H9 (cell line): ENCODE results near the gene SLC17A6. TPM values are rescaled to one million over a fixed set of nuclear protein-coding genes. Genes with fewer than 3 reads are reported as not detected.

Experiments
- DNase-seq: peaks from one replicate; pipeline ENCODE4 v3.0.0-alpha.2; 2017
- H2AFZ ChIP-seq: one replicate; pipeline ENCODE4 v1.6.1; 2013; ENCODE audit warnings: mild to moderate bottlenecking, low read length, control low read depth, moderate library complexity
- H2AK5ac ChIP-seq: 2 replicates; pipeline ENCODE4 v1.6.1; 2013; ENCODE audit warnings: low read length, control low read depth, mixed read lengths; ENCODE audit not compliant: insufficient read length
- H2BK120ac ChIP-seq: one replicate; pipeline ENCODE4 v1.6.1; 2013; ENCODE audit warnings: low read depth, mild to moderate bottlenecking, low read length, control low read depth, inconsistent platforms; ENCODE audit not compliant: poor library complexity, severe bottlenecking
- H2BK12ac ChIP-seq: 2 replicates; pipeline ENCODE4 v1.6.1; 2013; ENCODE audit warnings: low read length, control low read depth, mixed read lengths, low read depth; ENCODE audit not compliant: insufficient read length
- H2BK15ac ChIP-seq: 2 replicates; pipeline ENCODE4 v1.6.1; 2013; ENCODE audit warnings: low read depth, low read length, control low read depth
- H2BK20ac ChIP-seq: one replicate; pipeline ENCODE4 v1.6.1; 2013; ENCODE audit warnings: low read depth, mild to moderate bottlenecking, low read length, control low read depth, inconsistent platforms; ENCODE audit not compliant: poor library complexity, severe bottlenecking
- H2BK5ac ChIP-seq: 2 replicates; pipeline ENCODE4 v1.6.1; 2013; ENCODE audit warnings: low read length, control low read depth, mixed read lengths; ENCODE audit not compliant: insufficient read length
- H3K14ac ChIP-seq: 2 replicates; pipeline ENCODE4 v1.6.1; 2013; ENCODE audit warnings: low read length, control low read depth; ENCODE audit not compliant: insufficient read depth
- H3K18ac ChIP-seq: 2 replicates; pipeline ENCODE4 v1.6.1; 2013; ENCODE audit warnings: low read depth, mild to moderate bottlenecking, mixed read lengths, low read length, control low read depth; ENCODE audit not compliant: insufficient read length
- H3K23ac ChIP-seq: 2 replicates; pipeline ENCODE4 v1.6.1; 2013; ENCODE audit warnings: low read length, control low read depth, mixed read lengths, low read depth; ENCODE audit not compliant: insufficient read length
- H3K23me2 ChIP-seq: 2 replicates; pipeline ENCODE4 v1.6.1; 2013; ENCODE audit warnings: low read depth, mild to moderate bottlenecking, mixed read lengths, low read length, control low read depth; ENCODE audit not compliant: insufficient read length, poor library complexity, severe bottlenecking
- H3K27ac ChIP-seq: 2 replicates; pipeline ENCODE4 v1.5.1; 2013; ENCODE audit warnings: low read length, control low read depth, mixed read lengths, low read depth; ENCODE audit not compliant: insufficient read length
- H3K27me3 ChIP-seq: 2 replicates; pipeline ENCODE4 v1.6.1; 2013; ENCODE audit warnings: low read length, control low read depth, inconsistent platforms; ENCODE audit not compliant: insufficient read depth
- H3K4ac ChIP-seq: 2 replicates; pipeline ENCODE4 v1.6.1; 2013; ENCODE audit warnings: low read depth, mild to moderate bottlenecking, control low read depth, inconsistent platforms, low read length, moderate library complexity
- H3K4me1 ChIP-seq: 2 replicates; pipeline ENCODE4 v1.6.1; 2013; ENCODE audit warnings: low read length, control low read depth, inconsistent platforms; ENCODE audit not compliant: insufficient read depth
- H3K4me2 ChIP-seq: 2 replicates; pipeline ENCODE4 v1.6.1; 2013; ENCODE audit warnings: low read length, control low read depth, mixed read lengths; ENCODE audit not compliant: insufficient read length, insufficient read depth
- H3K56ac ChIP-seq: 2 replicates; pipeline ENCODE4 v1.6.1; 2013; ENCODE audit warnings: low read depth, mild to moderate bottlenecking, mixed read lengths, low read length, control low read depth; ENCODE audit not compliant: insufficient read length
- H3K79me1 ChIP-seq: 2 replicates; pipeline ENCODE4 v1.6.1; 2013; ENCODE audit warnings: low read depth, mild to moderate bottlenecking, moderate library complexity, low read length, control low read depth, inconsistent platforms; ENCODE audit not compliant: insufficient read depth, poor library complexity, severe bottlenecking
- H3K79me2 ChIP-seq: 2 replicates; pipeline ENCODE4 v1.6.1; 2013; ENCODE audit warnings: low read length, control low read depth, inconsistent platforms; ENCODE audit not compliant: insufficient read depth
- H3K9ac ChIP-seq: 2 replicates; pipeline ENCODE4 v1.6.1; 2013; ENCODE audit warnings: low read length, control low read depth, mixed read lengths; ENCODE audit not compliant: insufficient read length; ENCODE audit errors: extremely low read depth
- H3K9me3 ChIP-seq: one replicate; pipeline ENCODE4 v1.6.1; 2013; ENCODE audit warnings: low read depth, low read length, inconsistent platforms; ENCODE audit not compliant: control insufficient read depth
- H3T11ph ChIP-seq: one replicate; pipeline ENCODE4 v1.6.1; 2013; ENCODE audit warnings: mild to moderate bottlenecking, low read length, control low read depth, inconsistent platforms
- H4K20me1 ChIP-seq: one replicate; pipeline ENCODE4 v1.6.1; 2013; ENCODE audit not compliant: control insufficient read depth, insufficient read length, insufficient read depth
- H4K5ac ChIP-seq: 2 replicates; pipeline ENCODE4 v1.6.1; 2013; ENCODE audit warnings: low read depth, mild to moderate bottlenecking, mixed read lengths, low read length, control low read depth; ENCODE audit not compliant: insufficient read length
- H4K8ac ChIP-seq: replicated peaks from 2 replicates; pipeline ENCODE4 v1.6.1; 2013; ENCODE audit warnings: low read length, control low read depth, mixed read lengths, low read depth; ENCODE audit not compliant: insufficient read length
- H4K91ac ChIP-seq: 2 replicates; pipeline ENCODE4 v1.6.1; 2013; ENCODE audit warnings: low read depth, mild to moderate bottlenecking, moderate library complexity, mixed read lengths, low read length, control low read depth; ENCODE audit not compliant: insufficient read length
- H3K27ac Mint-ChIP-seq, 3 experiments: 2 replicates in 2 of 3; 3 replicates in 1 of 3; pipeline ENCODE4 v1.8.0; 2020 to 2021; ENCODE audit warnings: mixed read lengths in 3 of 3, mild to moderate bottlenecking in 1 of 3, moderate library complexity in 1 of 3
- H3K27me3 Mint-ChIP-seq: 2 replicates; pipeline ENCODE4 v1.8.0; 2021; ENCODE audit warnings: low read depth, mild to moderate bottlenecking, moderate library complexity, mixed read lengths
- H3K36me3 Mint-ChIP-seq, 3 experiments: 2 replicates in 2 of 3; 3 replicates in 1 of 3; pipeline ENCODE4 v1.8.0; 2020 to 2021; ENCODE audit warnings: low read depth in 3 of 3, mixed read lengths in 3 of 3; ENCODE audit not compliant: insufficient read depth in 1 of 3
- H3K4me1 Mint-ChIP-seq, 2 experiments: 2 replicates each; pipeline ENCODE4 v1.8.0; 2020; ENCODE audit warnings: mixed read lengths in 2 of 2
- H3K4me3 Mint-ChIP-seq, 2 experiments: 2 replicates in 1 of 2; 3 replicates in 1 of 2; pipeline ENCODE4 v1.8.0; 2020 to 2021; ENCODE audit warnings: mild to moderate bottlenecking in 2 of 2, mixed read lengths in 2 of 2, moderate library complexity in 1 of 2
- H3K9me3 Mint-ChIP-seq, 2 experiments: 2 replicates in 1 of 2; 3 replicates in 1 of 2; pipeline ENCODE4 v1.8.0; 2020; ENCODE audit warnings: mild to moderate bottlenecking in 2 of 2, mixed read lengths in 2 of 2, moderate library complexity in 1 of 2
- WGBS: extraction: QIAGEN DNeasy Blood & Tissue Kit; methylation state at CpG from one replicate; pipeline ENCODE4 v1.1.7; 2013; ENCODE audit warnings: missing lambda C conversion rate, low lambda C conversion rate, mixed read lengths; ENCODE audit not compliant: insufficient read length; ENCODE audit errors: extremely low coverage; 5-methylcytosine and 5-hydroxymethylcytosine counted together
- total RNA-seq: library from RNA; stranded (reverse); gene quantifications from 2 replicates; pipeline ENCODE4 v1.2.1, GENCODE V29; 2021
- TF ChIP-seq, protein P1 (sequence below): fragments of 200-600 bp; sonication (generic); conservative IDR thresholded peaks from 3 replicates; pipeline ENCODE4 v1.8.0; 2021; ENCODE audit warnings: antibody characterized with exemption, mild to moderate bottlenecking

Gene SLC17A6
- total RNA-seq, 1 experiment from 2014 or later: not detected

DNA sequence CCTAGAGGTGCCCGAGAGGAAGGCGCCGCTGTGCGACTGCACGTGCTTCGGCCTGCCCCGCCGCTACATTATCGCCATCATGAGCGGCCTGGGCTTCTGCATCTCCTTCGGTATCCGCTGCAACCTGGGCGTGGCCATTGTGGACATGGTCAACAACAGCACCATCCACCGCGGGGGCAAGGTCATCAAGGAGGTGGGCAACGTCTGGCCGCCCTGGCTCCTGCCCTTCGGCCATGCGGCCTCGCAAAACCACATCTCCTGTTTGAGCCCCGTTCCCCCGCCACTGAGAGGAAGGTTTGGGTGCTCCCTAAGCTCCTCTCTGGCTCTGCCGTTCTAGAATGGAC is 3.4 kb downstream of the SLC17A6 start:
- no peaks in the 10 kb centered on the region for H4K20me1 ChIP-seq
- no peak overlapping the region for H2BK5ac ChIP-seq
- H3K4ac ChIP-seq: no peak overlapping the region
- H3K27ac Mint-ChIP-seq: no peak overlapping the region
- H2BK12ac ChIP-seq: no peak overlapping the region
- no peak overlapping the region for H3K9ac ChIP-seq
- H3K4me1 Mint-ChIP-seq: peaks cover 63 to 71% of the 10 kb centered on the region in 2 experiments
- TF ChIP-seq, protein P1, sequence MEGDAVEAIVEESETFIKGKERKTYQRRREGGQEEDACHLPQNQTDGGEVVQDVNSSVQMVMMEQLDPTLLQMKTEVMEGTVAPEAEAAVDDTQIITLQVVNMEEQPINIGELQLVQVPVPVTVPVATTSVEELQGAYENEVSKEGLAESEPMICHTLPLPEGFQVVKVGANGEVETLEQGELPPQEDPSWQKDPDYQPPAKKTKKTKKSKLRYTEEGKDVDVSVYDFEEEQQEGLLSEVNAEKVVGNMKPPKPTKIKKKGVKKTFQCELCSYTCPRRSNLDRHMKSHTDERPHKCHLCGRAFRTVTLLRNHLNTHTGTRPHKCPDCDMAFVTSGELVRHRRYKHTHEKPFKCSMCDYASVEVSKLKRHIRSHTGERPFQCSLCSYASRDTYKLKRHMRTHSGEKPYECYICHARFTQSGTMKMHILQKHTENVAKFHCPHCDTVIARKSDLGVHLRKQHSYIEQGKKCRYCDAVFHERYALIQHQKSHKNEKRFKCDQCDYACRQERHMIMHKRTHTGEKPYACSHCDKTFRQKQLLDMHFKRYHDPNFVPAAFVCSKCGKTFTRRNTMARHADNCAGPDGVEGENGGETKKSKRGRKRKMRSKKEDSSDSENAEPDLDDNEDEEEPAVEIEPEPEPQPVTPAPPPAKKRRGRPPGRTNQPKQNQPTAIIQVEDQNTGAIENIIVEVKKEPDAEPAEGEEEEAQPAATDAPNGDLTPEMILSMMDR: no peak
- no peak overlapping the region for H4K5ac ChIP-seq
- no peaks in the 10 kb centered on the region; the same call in 1 of the 2 replicates for H3K4me1 ChIP-seq
- H3K79me1 ChIP-seq: no peaks in the 10 kb centered on the region
- H3K56ac ChIP-seq: no peak overlapping the region
- peak; percentile 57 for DNase-seq
- no peak overlapping the region for H3T11ph ChIP-seq
- H3K14ac ChIP-seq: no peak overlapping the region
- H3K23me2 ChIP-seq: peaks cover 28% of the 10 kb centered on the region
- H3K4me2 ChIP-seq: peak overlapping the region; percentile 58
- H2BK15ac ChIP-seq: no peak overlapping the region
- H2BK120ac ChIP-seq: no peak overlapping the region
- H2AFZ ChIP-seq: no peak overlapping the region
- no peak overlapping the region for H3K27ac ChIP-seq
- H2BK20ac ChIP-seq: no peak overlapping the region
- H3K4me3 Mint-ChIP-seq: peak overlapping the region; percentile 62 to 76; a peak in 4 of 5 replicates
- no peak overlapping the region for H3K23ac ChIP-seq
- no peaks in the 10 kb centered on the region for H3K79me2 ChIP-seq
- H4K8ac ChIP-seq: no peak overlapping the region
- peaks cover 86% of the 10 kb centered on the region for H3K27me3 Mint-ChIP-seq
- no peak overlapping the region for H2AK5ac ChIP-seq
- no CpG with 5 or more reads among the region's 23 CpGs for WGBS
- no peak overlapping the region for H4K91ac ChIP-seq
- H3K9me3 Mint-ChIP-seq: no peaks in the 10 kb centered on the region; a peak in 2 of 5 replicates
- peaks cover 17% of the 10 kb centered on the region; the same call in 1 of the 2 replicates for H3K27me3 ChIP-seq
- H3K9me3 ChIP-seq: no peaks in the 10 kb centered on the region
- no peak overlapping the region for H3K18ac ChIP-seq
- H3K36me3 Mint-ChIP-seq: no peaks in the 10 kb centered on the region; a peak in 3 of 7 replicates
